ENCODE results near the gene PTCSC3. TPM values are rescaled to one million over a fixed set of nuclear protein-coding genes. Genes with fewer than 3 reads are reported as not detected.

PTCSC3 gene
- total RNA-seq, 1 experiment from 2014 or later: not detected

GRCh38 chr14:36099619-36100018, 76.9 kb downstream of the PTCSC3 start:
- BruUV-seq (replicated peaks): no TSS peak
- ATAC-seq (no peak), DNase-seq (no peak)
- no peaks in the 10 kb centered on the region for H3K79me2 ChIP-seq (ENCODE audit: low read length)
- no peaks in the 10 kb centered on the region for H3K9me3 ChIP-seq (ENCODE audit: low read length)
- no peak overlapping the region for H3K27ac ChIP-seq (ENCODE audit: low read length)
- H3K4me2 ChIP-seq (ENCODE audit: low read length): no peak overlapping the region
- no peaks in the 10 kb centered on the region for H3K9me2 ChIP-seq (replicated peaks; ENCODE audit: low read length)
- ChIA-PET POLR2A (ENCODE audit: unreplicated experiment) (no interaction called here), CTCF (no interaction called here)
- no peaks in the 10 kb centered on the region for H3K36me3 ChIP-seq (ENCODE audit: low read depth, low read length)
- H3K9ac ChIP-seq (ENCODE audit: low read length): no peak overlapping the region
- H3K4me1 ChIP-seq (ENCODE audit: insufficient read depth, low read length): no peaks in the 10 kb centered on the region
- no peaks in the 10 kb centered on the region for H4K20me1 ChIP-seq (ENCODE audit: low read length)
- no peak for TF ChIP-seq CTCF (conservative IDR thresholded peaks at IDR 0.05; ENCODE audit: low read depth, low read length)
- no peak for TF ChIP-seq EZH2 (IDR thresholded peaks at IDR 0.05; ENCODE audit: low read length, unreplicated experiment)
- TF ChIP-seq EZH2phosphoT487 (IDR thresholded peaks at IDR 0.05; ENCODE audit: borderline replicate concordance, low read length): no peak
- intact Hi-C loops (cut with micrococcal nuclease): no loop called here
- peaks cover 53% of the 10 kb centered on the region for H3K27me3 ChIP-seq (ENCODE audit: low read length)
- H3F3A ChIP-seq (ENCODE audit: low read length, unreplicated experiment): no peaks in the 10 kb centered on the region
- H3K4me3 ChIP-seq (ENCODE audit: low read length): no peak overlapping the region
- no peak overlapping the region for H2AFZ ChIP-seq (ENCODE audit: low read length)

- TF ChIP-seq EZH2phosphoT487 (IDR thresholded peaks at IDR 0.05; ENCODE audit: borderline replicate concordance, low read length): no peak
- TF ChIP-seq EZH2 (IDR thresholded peaks at IDR 0.05; ENCODE audit: low read length, unreplicated experiment): no peak
- no peak for TF ChIP-seq CTCF (conservative IDR thresholded peaks at IDR 0.05; ENCODE audit: low read depth, low read length)
- Histone ChIP-seq H3K4me1 (ENCODE audit: insufficient read depth, low read length) (no peaks in the 10 kb centered on the region), H3K27me3 (ENCODE audit: low read length) (peaks cover 37% of the 10 kb centered on the region), H4K20me1 (ENCODE audit: low read length) (no peaks in the 10 kb centered on the region), H2AFZ (ENCODE audit: low read length) (no peak overlapping the region), H3K27ac (ENCODE audit: low read length) (no peak overlapping the region), H3K9me3 (ENCODE audit: low read length) (no peaks in the 10 kb centered on the region), H3K79me2 (ENCODE audit: low read length) (no peaks in the 10 kb centered on the region), H3K36me3 (ENCODE audit: low read depth, low read length) (no peaks in the 10 kb centered on the region), H3K4me2 (ENCODE audit: low read length) (no peak overlapping the region), H3K9ac (ENCODE audit: low read length) (no peak overlapping the region), H3K9me2 (replicated peaks; ENCODE audit: low read length) (no peaks in the 10 kb centered on the region), H3F3A (ENCODE audit: low read length, unreplicated experiment) (no peaks in the 10 kb centered on the region), H3K4me3 (ENCODE audit: low read length) (no peak overlapping the region)
- CTCF ChIA-PET: no interaction called here
- POLR2A ChIA-PET (ENCODE audit: unreplicated experiment): no interaction called here
- no TSS peak for BruUV-seq (replicated peaks)
- ATAC-seq (no peak), DNase-seq (no peak)
- intact Hi-C loops (cut with micrococcal nuclease): no loop called here
Observed at GRCh38 chr14:36097356-36097755, 79.2 kb downstream of the PTCSC3 start.

GRCh38 chr14:36096090-36096489, 80.4 kb downstream of the PTCSC3 start:
- ChIA-PET CTCF (no interaction called here), POLR2A (ENCODE audit: unreplicated experiment) (no interaction called here)
- Histone ChIP-seq H3F3A (ENCODE audit: low read length, unreplicated experiment) (no peaks in the 10 kb centered on the region), H3K79me2 (ENCODE audit: low read length) (no peaks in the 10 kb centered on the region), H3K9me3 (ENCODE audit: low read length) (no peaks in the 10 kb centered on the region), H3K27ac (ENCODE audit: low read length) (no peak overlapping the region), H3K4me2 (ENCODE audit: low read length) (no peak overlapping the region), H3K4me1 (ENCODE audit: insufficient read depth, low read length) (peaks cover 6% of the 10 kb centered on the region), H3K36me3 (ENCODE audit: low read depth, low read length) (no peaks in the 10 kb centered on the region), H3K9me2 (replicated peaks; ENCODE audit: low read length) (no peaks in the 10 kb centered on the region), H4K20me1 (ENCODE audit: low read length) (no peaks in the 10 kb centered on the region), H3K27me3 (ENCODE audit: low read length) (peaks cover 27% of the 10 kb centered on the region), H2AFZ (ENCODE audit: low read length) (no peak overlapping the region), H3K4me3 (ENCODE audit: low read length) (no peak overlapping the region), H3K9ac (ENCODE audit: low read length) (no peak overlapping the region)
- DNase-seq: peak; percentile 37
- no TSS peak for BruUV-seq (replicated peaks)
- intact Hi-C loops (cut with micrococcal nuclease): no loop called here
- no peak for TF ChIP-seq EZH2 (IDR thresholded peaks at IDR 0.05; ENCODE audit: low read length, unreplicated experiment)
- no peak for TF ChIP-seq EZH2phosphoT487 (IDR thresholded peaks at IDR 0.05; ENCODE audit: borderline replicate concordance, low read length)
- TF ChIP-seq CTCF (conservative IDR thresholded peaks at IDR 0.05; ENCODE audit: low read depth, low read length): no peak
- ATAC-seq: no peak
